Natural killer cell (primary cell): ENCODE data around the gene ZNF320. TPM values are rescaled to one million over a fixed set of nuclear protein-coding genes. Genes with fewer than 3 reads are reported as not detected.
"Not testable (repeated sequence)": the region's sequence is repeated elsewhere in the genome, so short reads cannot be mapped to it uniquely, and the experiment has no call there.

ENCODE experiments used
- ATAC-seq, 3 donors: fragments of 150-1000 bp in 2 of 3; fragments of 200-7000 bp in 1 of 3; cut with Tn5 transposase; 1 replicate in 1 of 3; 2 replicates in 2 of 3; pipeline ENCODE4 v1.10.0; 2021; ENCODE audit warnings: mild to moderate bottlenecking in 2 of 3, moderate library complexity in 2 of 3
- DNase-seq, 2 donors: peaks; one replicate each; pipeline versions ENCODE4 v3.0.0 to v3.0.0-alpha.2; 2013 to 2021; ENCODE audit warnings: mixed read lengths in 1 of 2
- H3K27ac ChIP-seq: one replicate; pipeline ENCODE4 v1.5.1; 2013; ENCODE audit warnings: mild to moderate bottlenecking, low read length
- H3K27me3 ChIP-seq: one replicate; pipeline ENCODE4 v1.6.1; 2013; ENCODE audit warnings: low read length; ENCODE audit not compliant: control insufficient read depth, insufficient read depth
- H3K36me3 ChIP-seq: one replicate; pipeline ENCODE4 v1.6.1; 2013; ENCODE audit warnings: low read length; ENCODE audit not compliant: control insufficient read depth, insufficient read depth
- H3K4me1 ChIP-seq: one replicate; pipeline ENCODE4 v1.6.1; 2013; ENCODE audit warnings: low read length; ENCODE audit not compliant: control insufficient read depth, insufficient read depth
- H3K4me3 ChIP-seq: one replicate; pipeline ENCODE4 v1.5.1; 2013; ENCODE audit warnings: low read length
- H3K9me3 ChIP-seq: one replicate; pipeline ENCODE4 v1.6.1; 2013; ENCODE audit warnings: low read length; ENCODE audit not compliant: control insufficient read depth, insufficient read depth
- H3K27ac Mint-ChIP-seq, 2 donors: one replicate each; pipeline ENCODE4 v1.8.0; 2022; ENCODE audit warnings: mild to moderate bottlenecking in 2 of 2, mixed read lengths in 2 of 2, moderate library complexity in 1 of 2
- H3K27me3 Mint-ChIP-seq, 2 donors: one replicate each; pipeline ENCODE4 v1.8.0; 2022; ENCODE audit warnings: low read depth in 2 of 2, mixed read lengths in 2 of 2
- H3K36me3 Mint-ChIP-seq: one replicate; pipeline ENCODE4 v1.8.0; 2022; ENCODE audit warnings: mixed read lengths
- H3K4me1 Mint-ChIP-seq, 2 donors: one replicate each; pipeline ENCODE4 v1.8.0; 2022; ENCODE audit warnings: mixed read lengths in 2 of 2
- H3K4me3 Mint-ChIP-seq: one replicate; pipeline ENCODE4 v1.8.0; 2022; ENCODE audit warnings: mild to moderate bottlenecking, moderate library complexity, mixed read lengths
- H3K9me3 Mint-ChIP-seq, 2 donors: one replicate each; pipeline ENCODE4 v1.8.0; 2022; ENCODE audit warnings: mixed read lengths in 2 of 2
- CTCF ChIP-seq: fragments of 200-600 bp; IDR thresholded peaks from one replicate; pipeline ENCODE4 v1.8.0; 2022; ENCODE audit warnings: antibody characterized with exemption
- WGBS: methylation state at CpG from one replicate; pipeline ENCODE4 v1.1.7; 2013; ENCODE audit warnings: missing lambda C conversion rate; ENCODE audit not compliant: insufficient coverage; 5-methylcytosine and 5-hydroxymethylcytosine counted together
- intact Hi-C: fragments of 100-400 bp; cut with micrococcal nuclease; formaldehyde crosslinking; loops from one replicate; pipeline ENCODE4 v1.14.2; 2022
- total RNA-seq, 4 donors: library from RNA; stranded (reverse); fragments of 120-200 nt in 1 of 4; gene quantifications; one replicate each; pipeline versions ENCODE4 v1.2.3 to v1.2.4, GENCODE V29; 2013 to 2022

The ZNF320 gene
- total RNA-seq, 3 donors from 2014 or later (not counting 1 experiment from before 2014, with no cell fraction given), result 10.3 to 14.0 (median 11.9) TPM

GRCh38 chr19:52871466-52871865 is 26.0 kb downstream of the ZNF320 start:
- H3K4me3 Mint-ChIP-seq, result no peak overlapping the region
- Histone ChIP-seq H3K36me3 (no peaks in the 10 kb centered on the region), H3K27ac (no peak overlapping the region), H3K9me3 (peaks cover 3% of the 10 kb centered on the region), H3K27me3 (no peaks in the 10 kb centered on the region), H3K4me3 (no peak overlapping the region), H3K4me1 (no peaks in the 10 kb centered on the region)
- DNase-seq, result no peak
- no peak for TF ChIP-seq CTCF
- 90% methylated on average over 3 of the region's 3 CpGs for WGBS
- H3K27ac Mint-ChIP-seq, result no peak overlapping the region
- no peaks in the 10 kb centered on the region for H3K27me3 Mint-ChIP-seq
- H3K36me3 Mint-ChIP-seq, result no peaks in the 10 kb centered on the region
- H3K4me1 Mint-ChIP-seq, result no peaks in the 10 kb centered on the region
- peaks cover 0 to 2% of the 10 kb centered on the region in 2 donors for H3K9me3 Mint-ChIP-seq
- ATAC-seq, result no peak
- intact Hi-C loops, result no loop called here

DNA sequence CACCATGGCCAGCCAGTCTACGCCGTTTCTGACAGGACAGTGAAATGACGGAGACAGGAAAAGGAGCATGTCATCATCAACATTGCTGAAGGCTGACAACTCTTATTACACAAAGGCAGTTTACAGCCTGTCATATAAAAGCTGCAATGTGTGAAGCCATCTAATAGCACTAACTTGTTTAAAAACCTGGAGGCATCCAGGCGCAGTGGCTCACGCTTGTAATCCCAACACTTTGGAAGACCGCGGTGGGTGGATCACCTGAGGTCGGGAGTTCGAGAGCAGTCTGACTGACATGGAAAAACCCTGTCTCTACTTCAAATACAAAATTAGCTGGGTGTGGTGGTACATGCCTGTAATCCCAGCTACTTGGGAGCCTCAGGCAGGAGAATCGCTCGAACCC is 29.4 kb downstream of the ZNF320 start:
- H3K4me3 ChIP-seq, H3K27me3 ChIP-seq, DNase-seq, H3K27ac Mint-ChIP-seq, H3K4me1 ChIP-seq, H3K27ac ChIP-seq, H3K36me3 Mint-ChIP-seq, H3K4me1 Mint-ChIP-seq, H3K4me3 Mint-ChIP-seq, ATAC-seq, H3K36me3 ChIP-seq, H3K9me3 Mint-ChIP-seq, H3K27me3 Mint-ChIP-seq, intact Hi-C loops, H3K9me3 ChIP-seq: not testable (repeated sequence)
- WGBS, result 98% methylated on average over 11 of the region's 11 CpGs

DNA sequence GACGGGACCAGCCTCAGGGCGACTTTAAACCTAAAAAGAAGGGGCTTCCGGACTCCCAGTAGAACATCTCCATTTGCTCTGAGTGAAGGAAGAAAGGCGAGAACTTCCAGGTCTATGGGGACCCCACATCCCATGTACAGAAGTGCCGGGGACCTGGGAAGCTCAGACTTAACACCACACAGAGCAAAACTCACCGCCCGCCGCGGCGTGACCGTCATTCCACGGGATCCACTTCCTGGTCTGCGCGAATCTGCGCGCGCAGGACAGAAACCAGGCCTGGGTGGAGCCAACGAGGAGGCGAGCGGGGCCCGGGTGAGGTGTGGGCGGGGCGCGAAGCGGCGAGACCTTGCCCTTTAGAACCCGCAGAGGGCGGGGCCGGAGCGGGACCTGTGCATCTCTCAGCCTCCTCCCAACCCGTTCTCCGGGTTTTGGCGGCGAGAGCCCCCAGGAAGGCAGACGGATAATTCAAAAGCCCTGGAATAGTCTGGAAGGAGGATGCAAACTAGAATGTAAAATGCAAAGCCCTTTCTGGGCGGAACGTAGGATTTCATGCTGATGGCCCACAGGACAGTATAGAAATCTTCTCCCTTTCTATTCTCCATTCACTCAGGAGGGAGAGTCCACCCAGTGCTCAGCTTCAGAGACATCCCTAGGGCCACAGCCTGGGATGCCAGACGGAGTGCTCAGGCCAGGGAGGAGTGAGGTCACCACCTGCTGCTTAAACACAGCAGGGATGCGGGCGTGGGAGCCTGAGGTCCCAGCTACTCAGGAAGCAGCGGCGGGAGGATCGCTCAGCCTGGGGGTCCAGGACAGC is 39.9 kb downstream of the ZNF320 start, which contains the start of gene ZNF468:
Gene ZNF468 (minus strand): TSS at position 242 of the 814 bp plus-strand sequence. CDS start 3,347 bp downstream, outside the sequence.
- not testable (repeated sequence) for H3K27me3 Mint-ChIP-seq, H3K9me3 ChIP-seq, H3K9me3 Mint-ChIP-seq, H3K36me3 Mint-ChIP-seq, H3K27me3 ChIP-seq
- Mint-ChIP-seq H3K4me1 (peaks cover 29 to 32% of the 10 kb centered on the region in 2 donors), H3K4me3 (peak within 1 kb of the TSS; percentile 94), H3K27ac (peak within 1 kb of the TSS; percentile 80 to 85)
- DNase-seq (peak; percentile 83 to 84), ATAC-seq (peak; percentile 99 to 100 (median 99))
- Histone ChIP-seq H3K4me1 (peaks cover 18% of the 10 kb centered on the region), H3K4me3 (peak within 1 kb of the TSS; percentile 73), H3K27ac (peak within 1 kb of the TSS; percentile 38), H3K36me3 (peaks cover 11% of the 10 kb centered on the region)
- WGBS, result 0% methylated on average over 40 of the region's 43 CpGs
- intact Hi-C loops, result loop anchor here (1.0 to 10.0 kb wide), 3 partner anchors 40 to 123 kb away; partner anchors contain the start of genes ZNF320, ZNF600 and ZNF611

DNA sequence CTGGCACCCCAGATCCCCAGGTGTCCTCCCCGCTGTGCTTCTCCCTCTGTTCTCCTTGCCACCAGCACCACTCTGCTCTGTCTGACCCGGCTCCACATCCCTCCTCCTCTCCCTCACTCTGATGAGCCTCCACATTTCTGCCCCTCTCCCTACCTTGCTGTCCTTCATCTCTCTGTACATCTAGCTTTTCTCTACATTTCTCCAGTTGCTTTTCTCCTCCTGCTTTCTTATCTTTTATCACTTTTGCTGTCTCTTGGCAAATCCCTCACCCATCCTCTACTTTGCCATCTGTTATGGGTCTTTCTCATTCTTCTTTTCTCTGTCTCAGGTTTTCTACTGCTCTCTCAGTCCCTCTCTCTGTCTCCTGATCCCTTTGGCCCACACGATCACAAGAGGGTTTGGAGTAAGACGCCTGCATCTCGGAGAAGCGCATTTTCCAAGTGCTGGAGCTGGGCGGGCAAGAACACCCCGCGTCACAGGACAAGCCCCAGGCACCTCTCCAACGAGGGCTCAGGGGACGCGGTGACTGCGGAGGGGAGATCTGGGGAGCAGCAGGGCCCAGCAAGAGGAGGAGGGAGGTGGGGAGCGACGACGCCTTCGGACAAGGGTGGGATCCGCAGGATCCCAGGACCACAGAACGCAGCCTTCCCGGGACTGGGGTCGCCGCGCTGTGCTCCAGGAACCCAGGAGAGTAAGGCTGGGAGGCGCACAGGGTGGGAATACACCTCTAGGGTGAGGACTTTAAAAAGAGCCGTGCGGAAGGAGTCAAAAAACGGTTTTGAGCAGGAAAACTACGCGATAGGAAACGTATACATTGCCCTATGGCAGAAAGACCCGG is 40.7 kb downstream of the ZNF320 start:
- H3K27ac Mint-ChIP-seq, result peak overlapping the region; percentile 80 to 85
- H3K27me3 Mint-ChIP-seq, H3K27me3 ChIP-seq, H3K9me3 ChIP-seq, H3K9me3 Mint-ChIP-seq, H3K36me3 Mint-ChIP-seq: not testable (repeated sequence)
- DNase-seq (peak in 1 of 2 donors; percentile 8), ATAC-seq (peak; percentile 0 to 47 (median 24))
- peaks cover 11% of the 10 kb centered on the region for H3K36me3 ChIP-seq
- intact Hi-C loops, result loop anchor here (1.0 to 10.0 kb wide), 3 partner anchors 41 to 122 kb away; partner anchors contain the start of genes ZNF320, ZNF600 and ZNF611
- peak overlapping the region; percentile 94 for H3K4me3 Mint-ChIP-seq
- 3% methylated on average over 27 of the region's 31 CpGs for WGBS
- H3K4me3 ChIP-seq, result peak overlapping the region; percentile 73
- peaks cover 18% of the 10 kb centered on the region for H3K4me1 ChIP-seq
- H3K4me1 Mint-ChIP-seq, result peaks cover 29 to 32% of the 10 kb centered on the region in 2 donors
- H3K27ac ChIP-seq, result peak overlapping the region; percentile 38

Other genes starting within 250 kb of the ZNF320 start
- 10 to 100 TPM; 41.2 to 58.0 (median 44.2) TPM for gene ZNF611, start 162.6 kb downstream of the ZNF320 start, total RNA-seq
- 100 to 1,000 TPM in 1 of 3 donors, 10 to 100 TPM in 2; 28.8 to 157 (median 73.1) TPM for gene ZNF600, start 110.8 kb downstream of the ZNF320 start, total RNA-seq
- 10 to 100 TPM; 14.9 to 30.4 (median 17.6) TPM for gene ZNF28, start 76.0 kb downstream of the ZNF320 start, total RNA-seq
- 10 to 100 TPM; 20.1 to 25.4 (median 24.1) TPM for gene ZNF468, start 40.0 kb downstream of the ZNF320 start, total RNA-seq
- 10 to 100 TPM in 1 of 3 donors, 1 to 10 TPM in 2; 5.1 to 13.5 (median 8.0) TPM for gene ZNF888, start 25.8 kb upstream of the ZNF320 start, total RNA-seq
- 10 to 100 TPM in 1 of 3 donors, 1 to 10 TPM in 2; 4.1 to 11.3 (median 7.7) TPM for gene ZNF816, start 65.2 kb upstream of the ZNF320 start, total RNA-seq
- gene ERVV-1, start 116.3 kb upstream of the ZNF320 start, total RNA-seq, result not detected
- not detected for gene ERVV-2, start 147.1 kb upstream of the ZNF320 start, total RNA-seq
- 10 to 100 TPM; 43.9 to 54.9 (median 54.7) TPM for gene ZNF160, start 205.8 kb upstream of the ZNF320 start, total RNA-seq
- gene ZNF415, start 235.3 kb upstream of the ZNF320 start, total RNA-seq, result 1 to 10 TPM; 1.3 to 3.1 (median 1.7) TPM